HepG2 (cell line): ENCODE data around the gene DDX23. TPM values are rescaled to one million over a fixed set of nuclear protein-coding genes. Genes with fewer than 3 reads are reported as not detected.
A peak's percentile ranks its signal among the peaks of the same experiment; 100 is the strongest.

ENCODE experiments used
- ATAC-seq: fragments of 200-7000 bp; cut with Tn5 transposase; 3 replicates; pipeline ENCODE4 v1.9.1; 2020; ENCODE audit warnings: mild to moderate bottlenecking, moderate library complexity
- BruUV-seq: library from RNA; stranded (reverse); fragments of 400-500 nt; replicated peaks from 2 replicates; lab custom pipeline; 2021; lab: Mats Ljungman, UMichigan
- CTCF ChIA-PET: fragments of 300-600 bp; formaldehyde crosslinking; extraction: SDS; loops from one replicate; lab custom pipeline; 2021; ENCODE audit warnings: low total read pairs, inconsistent platforms, low intra/inter-chr PET ratio; lab: Yijun Ruan, JAX
- POLR2A ChIA-PET: fragments of 350-600 bp; sonication (Branson Sonifier 250); formaldehyde crosslinking; loops from one replicate; lab custom pipeline; 2020; ENCODE audit warnings: antibody characterized with exemption, inconsistent platforms; lab: Yijun Ruan, JAX
- DNase-seq: peaks from one replicate; pipeline ENCODE4 v3.0.0-alpha.2; 2015; ENCODE audit warnings: low spot score
- FAIRE-seq: peaks from 3 replicates; lab custom pipeline; 2011; peaks lifted over from hg19 to GRCh38; lab: Jason Lieb, UNC
- H2AFZ ChIP-seq: one replicate; pipeline ENCODE4 v1.6.1; 2011; ENCODE audit warnings: low read length, inconsistent platforms
- H3K27ac ChIP-seq: fragments of 300-600 bp; 3 replicates; pipeline ENCODE4 v1.8.0; 2011; ENCODE audit warnings: mixed run types, mild to moderate bottlenecking, mixed read lengths, low read length, inconsistent platforms; ENCODE audit not compliant: insufficient read depth; ENCODE audit errors: extremely low read length
- H3K27me3 ChIP-seq, 2 experiments: fragments of 200-600 bp in 1 of 2; 2 replicates in 1 of 2; 3 replicates in 1 of 2; pipeline versions ENCODE4 v1.6.0 to v1.8.0; 2011; ENCODE audit warnings: low read length in 2 of 2, mild to moderate bottlenecking in 2 of 2, moderate library complexity in 2 of 2, inconsistent platforms in 1 of 2; ENCODE audit not compliant: insufficient read depth in 2 of 2, control insufficient read depth in 1 of 2
- H3K36me3 ChIP-seq, 2 experiments: fragments of 200-600 bp in 1 of 2; replicated peaks in 1 of 2; 2 replicates in 1 of 2; 3 replicates in 1 of 2; pipeline versions ENCODE4 v1.5.1 to v1.8.0; 2011; ENCODE audit warnings: low read length in 2 of 2, inconsistent platforms in 1 of 2; ENCODE audit not compliant: insufficient read depth in 2 of 2, control insufficient read depth in 1 of 2
- H3K4me1 ChIP-seq: 2 replicates; pipeline ENCODE4 v1.5.1; 2012; ENCODE audit warnings: low read length, inconsistent platforms; ENCODE audit not compliant: insufficient read depth
- H3K4me2 ChIP-seq: 2 replicates; pipeline ENCODE4 v1.6.0; 2011; ENCODE audit warnings: low read depth, low read length, inconsistent platforms
- H3K4me3 ChIP-seq, 3 experiments: fragments of 200-600 bp in 1 of 3; sonication (generic), shearing (Covaris generic) in 1 of 3; replicated peaks in 1 of 3; 2 replicates each; pipeline ENCODE4 v1.5.1; 2011 to 2016; ENCODE audit warnings: low read length in 3 of 3, inconsistent platforms in 2 of 3, low read depth in 2 of 3, mild to moderate bottlenecking in 2 of 3, control low read depth in 1 of 3, mixed read lengths in 1 of 3; ENCODE audit not compliant: insufficient read depth in 1 of 3
- H3K79me2 ChIP-seq: one replicate; pipeline ENCODE4 v1.6.1; 2011; ENCODE audit warnings: low read length, inconsistent platforms; ENCODE audit not compliant: insufficient read depth
- H3K9ac ChIP-seq: 2 replicates; pipeline ENCODE4 v1.6.0; 2011; ENCODE audit warnings: mild to moderate bottlenecking, low read depth, low read length, inconsistent platforms; ENCODE audit not compliant: insufficient read depth
- H3K9me3 ChIP-seq: 2 replicates; pipeline ENCODE4 v1.5.1; 2012; ENCODE audit warnings: mild to moderate bottlenecking, low read length
- H4K20me1 ChIP-seq: 2 replicates; pipeline ENCODE4 v1.6.0; 2011; ENCODE audit warnings: inconsistent platforms, mild to moderate bottlenecking, low read length, moderate library complexity; ENCODE audit not compliant: insufficient read depth
- GABPB1 ChIP-seq: IDR thresholded peaks from 2 replicates; pipeline ENCODE4 v1.6.1; 2016; ENCODE audit warnings: mild to moderate bottlenecking, missing genetic modification reagents, moderate library complexity, missing compliant biosample characterization
- GLI4 ChIP-seq: sonication (generic); formaldehyde crosslinking; IDR thresholded peaks from 2 replicates; pipeline ENCODE4 v1.5.1; 2020; ENCODE audit warnings: missing genetic modification reagents, mild to moderate bottlenecking, moderate library complexity, borderline replicate concordance
- HNRNPLL ChIP-seq: fragments of 200-400 bp; formaldehyde crosslinking; IDR thresholded peaks from 2 replicates; pipeline ENCODE4 v1.6.1; 2017; ENCODE audit warnings: mild to moderate bottlenecking, low read depth, low read length; ENCODE audit not compliant: poor library complexity, severe bottlenecking
- NR1H2 ChIP-seq: sonication (generic); formaldehyde crosslinking; IDR thresholded peaks from 2 replicates; pipeline ENCODE4 v1.8.1; 2022; ENCODE audit warnings: low read depth, missing genetic modification reagents, borderline replicate concordance
- ONECUT2 ChIP-seq: sonication (generic); formaldehyde crosslinking; IDR thresholded peaks from 2 replicates; pipeline ENCODE4 v1.4.0; 2020; ENCODE audit warnings: missing genetic modification reagents
- SCMH1 ChIP-seq: sonication (generic); formaldehyde crosslinking; IDR thresholded peaks from 2 replicates; pipeline ENCODE4 v1.9.0; 2021; ENCODE audit warnings: missing genetic modification reagents, mild to moderate bottlenecking, borderline replicate concordance
- SOX6 ChIP-seq, 2 experiments: fragments of 450-650 bp in 1 of 2; sonication (generic) in 1 of 2; formaldehyde crosslinking in 1 of 2; IDR thresholded peaks; 2 replicates each; pipeline versions ENCODE4 v1.4.0 to v1.6.1; 2017 to 2020; ENCODE audit warnings: antibody characterized with exemption in 1 of 2, mild to moderate bottlenecking in 1 of 2, missing genetic modification reagents in 1 of 2
- ZKSCAN8 ChIP-seq: IDR thresholded peaks from 2 replicates; pipeline ENCODE4 v1.6.1; 2016; ENCODE audit warnings: borderline replicate concordance, missing genetic modification reagents, missing compliant biosample characterization
- ZNF225 ChIP-seq: sonication (generic); formaldehyde crosslinking; IDR thresholded peaks from 2 replicates; pipeline ENCODE4 v1.4.0; 2020; ENCODE audit warnings: mild to moderate bottlenecking, missing genetic modification reagents
- ZNF891 ChIP-seq: sonication (generic); formaldehyde crosslinking; IDR thresholded peaks from 2 replicates; pipeline ENCODE4 v1.5.0; 2020; ENCODE audit warnings: mild to moderate bottlenecking, missing genetic modification reagents
- WGBS: methylation state at CpG from one replicate; pipeline ENCODE4 v1.1.6; 2017; ENCODE audit warnings: low lambda C conversion rate; 5-methylcytosine and 5-hydroxymethylcytosine counted together
- in situ Hi-C: cut with HindIII; loops from 2 replicates; pipeline ENCODE4 v1.10.0; 2017; ENCODE audit warnings: low pct_unique_long_range_greater_than_20kb; ENCODE audit not compliant: extremely low pct_ligation_motif_present
- intact Hi-C: fragments of 100-400 bp; cut with micrococcal nuclease; formaldehyde crosslinking; loops from one replicate; pipeline ENCODE4 v1.10.0; 2022; ENCODE audit not compliant: unreplicated experiment
- polyA plus RNA-seq, 8 experiments: library from polyadenylated mRNA; depleted of rRNA in 3 of 8; stranded (reverse) in 7 of 8; unstranded in 1 of 8; fragments of >200 nt; fragmentation: Illumina TruSeq in 4 of 8; extraction: Trizol in 4 of 8; gene quantifications; 2 replicates each; pipeline versions ENCODE4 v1.2.1 to v1.2.3, GENCODE V29; 2011 to 2016; ENCODE audit warnings: low read depth in 4 of 8, missing spikeins in 1 of 8, mixed read lengths in 1 of 8; ENCODE audit not compliant: insufficient read depth in 1 of 8
- total RNA-seq, 5 experiments: library from RNA; depleted of rRNA; stranded (reverse); fragments of >200 nt; fragmentation: Illumina TruSeq; extraction: Trizol; gene quantifications; 2 replicates each; pipeline ENCODE4 v1.2.3, GENCODE V29; 2016; ENCODE audit warnings: low read depth in 1 of 5
- TF ChIP-seq, protein P1 (sequence below): sonication (generic); formaldehyde crosslinking; IDR thresholded peaks from 2 replicates; pipeline ENCODE4 v1.5.1; 2020; ENCODE audit warnings: mild to moderate bottlenecking, missing genetic modification reagents, moderate library complexity
- TF ChIP-seq, protein P2 (sequence below), 2 experiments: sonication (generic) in 1 of 2; formaldehyde crosslinking in 1 of 2; IDR thresholded peaks; 2 replicates each; pipeline versions ENCODE4 v1.4.0 to v1.6.1; 2016 to 2020; ENCODE audit warnings: borderline replicate concordance in 1 of 2, low read depth in 1 of 2, mild to moderate bottlenecking in 1 of 2, missing genetic modification reagents in 1 of 2

The DDX23 gene
- total and polyA plus RNA-seq, 2 of the 13 experiments (the other 11 are each of a cell fraction or from before 2014, with no cell fraction given): 35.7 to 90.0 TPM

DNA sequence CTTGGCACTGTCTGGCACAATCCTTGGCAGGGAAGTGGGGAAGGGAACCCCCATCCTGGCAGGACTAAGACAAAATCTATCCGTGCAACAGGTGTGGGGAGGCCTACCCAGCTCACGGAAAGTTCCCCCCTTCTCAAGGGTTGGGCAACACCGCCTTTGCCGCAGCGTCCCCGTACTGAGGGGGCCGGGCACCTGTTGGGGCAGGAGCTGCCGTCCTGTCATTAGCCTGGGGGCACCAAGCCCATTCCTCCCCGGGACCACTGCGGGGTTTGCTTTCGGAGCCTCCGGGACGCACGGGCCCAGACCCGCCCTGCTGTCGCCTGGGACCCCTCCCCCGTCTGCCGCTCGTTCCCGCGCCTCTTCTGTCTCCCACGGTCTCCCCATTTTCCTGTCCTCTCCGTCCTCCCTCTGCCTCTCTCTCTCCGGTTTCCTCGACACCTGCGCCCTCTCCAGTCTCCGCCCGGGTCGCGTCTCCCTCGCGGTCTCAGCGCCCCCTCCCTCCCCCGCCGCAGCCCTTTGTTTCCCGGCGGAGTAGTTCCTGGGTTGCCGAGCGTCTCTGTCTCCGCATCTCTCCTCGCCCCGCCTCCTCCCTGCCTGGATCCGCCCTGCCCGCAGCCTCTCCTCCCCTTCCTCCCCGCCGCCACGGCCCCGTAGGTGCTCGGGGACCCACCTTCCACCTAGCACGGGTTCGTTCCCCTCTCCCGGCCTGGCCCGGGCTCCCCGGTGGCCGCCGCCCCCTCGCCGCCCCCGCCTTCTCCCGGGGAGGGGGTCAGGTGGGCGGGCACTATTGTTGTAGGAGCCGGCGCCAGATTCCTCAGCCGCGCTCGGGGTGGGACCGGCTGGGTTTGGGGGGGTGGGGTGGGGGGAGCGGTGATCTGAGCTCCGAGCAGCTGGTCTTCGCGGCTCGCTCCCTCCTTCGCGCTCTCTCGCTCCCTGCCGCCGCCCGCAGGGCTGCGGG, 33.8 kb downstream of the DDX23 start, which contains the start of gene CACNB3:
Gene CACNB3 (plus strand): TSS at position 624 of the 958 bp plus-strand sequence. CDS start 434 bp downstream, outside the sequence.
- 2% methylated on average over 42 of the region's 79 CpGs for WGBS
- no peak for ATAC-seq
- intact Hi-C loops: no loop called here
- Histone ChIP-seq H3K27ac (no peak within 1 kb of the TSS), H3K9ac (no peak within 1 kb of the TSS), H3K4me1 (peaks cover 30% of the 10 kb centered on the region), H3K9me3 (no peaks in the 10 kb centered on the region), H3K4me3 (peak within 1 kb of the TSS; percentile 35 to 73 (median 59); a peak in 4 of 6 replicates), H3K36me3 (no peaks in the 10 kb centered on the region), H3K27me3 (peaks cover 9 to 74% of the 10 kb centered on the region in 2 experiments), H3K79me2 (no peaks in the 10 kb centered on the region), H4K20me1 (0 out of 2 replicates have a peak, but pooled peaks cover 3% of the 10 kb centered on the region), H3K4me2 (peak within 1 kb of the TSS; percentile 71), H2AFZ (no peak within 1 kb of the TSS)
- FAIRE-seq: no peak
- in situ Hi-C loops: no loop called here
- POLR2A ChIA-PET: no interaction called here
- no TSS peak for BruUV-seq
- CTCF ChIA-PET: no interaction called here
- no peak for DNase-seq
- TF ChIP-seq NR1H2 (CRISPR knock-in tag): no peak
- peak; percentile 47; the same call in 1 of the 2 replicates for TF ChIP-seq GABPB1 (CRISPR knock-in tag)
- TF ChIP-seq ZNF891 (CRISPR knock-in tag): no peak
- no peak for TF ChIP-seq SCMH1 (CRISPR knock-in tag)
- no peak for TF ChIP-seq ZKSCAN8 (CRISPR knock-in tag)
- TF ChIP-seq ZNF225 (CRISPR knock-in tag): no peak
- TF ChIP-seq, protein P1, sequence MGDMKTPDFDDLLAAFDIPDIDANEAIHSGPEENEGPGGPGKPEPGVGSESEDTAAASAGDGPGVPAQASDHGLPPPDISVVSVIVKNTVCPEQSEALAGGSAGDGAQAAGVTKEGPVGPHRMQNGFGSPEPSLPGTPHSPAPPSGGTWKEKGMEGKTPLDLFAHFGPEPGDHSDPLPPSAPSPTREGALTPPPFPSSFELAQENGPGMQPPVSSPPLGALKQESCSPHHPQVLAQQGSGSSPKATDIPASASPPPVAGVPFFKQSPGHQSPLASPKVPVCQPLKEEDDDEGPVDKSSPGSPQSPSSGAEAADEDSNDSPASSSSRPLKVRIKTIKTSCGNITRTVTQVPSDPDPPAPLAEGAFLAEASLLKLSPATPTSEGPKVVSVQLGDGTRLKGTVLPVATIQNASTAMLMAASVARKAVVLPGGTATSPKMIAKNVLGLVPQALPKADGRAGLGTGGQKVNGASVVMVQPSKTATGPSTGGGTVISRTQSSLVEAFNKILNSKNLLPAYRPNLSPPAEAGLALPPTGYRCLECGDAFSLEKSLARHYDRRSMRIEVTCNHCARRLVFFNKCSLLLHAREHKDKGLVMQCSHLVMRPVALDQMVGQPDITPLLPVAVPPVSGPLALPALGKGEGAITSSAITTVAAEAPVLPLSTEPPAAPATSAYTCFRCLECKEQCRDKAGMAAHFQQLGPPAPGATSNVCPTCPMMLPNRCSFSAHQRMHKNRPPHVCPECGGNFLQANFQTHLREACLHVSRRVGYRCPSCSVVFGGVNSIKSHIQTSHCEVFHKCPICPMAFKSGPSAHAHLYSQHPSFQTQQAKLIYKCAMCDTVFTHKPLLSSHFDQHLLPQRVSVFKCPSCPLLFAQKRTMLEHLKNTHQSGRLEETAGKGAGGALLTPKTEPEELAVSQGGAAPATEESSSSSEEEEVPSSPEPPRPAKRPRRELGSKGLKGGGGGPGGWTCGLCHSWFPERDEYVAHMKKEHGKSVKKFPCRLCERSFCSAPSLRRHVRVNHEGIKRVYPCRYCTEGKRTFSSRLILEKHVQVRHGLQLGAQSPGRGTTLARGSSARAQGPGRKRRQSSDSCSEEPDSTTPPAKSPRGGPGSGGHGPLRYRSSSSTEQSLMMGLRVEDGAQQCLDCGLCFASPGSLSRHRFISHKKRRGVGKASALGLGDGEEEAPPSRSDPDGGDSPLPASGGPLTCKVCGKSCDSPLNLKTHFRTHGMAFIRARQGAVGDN (CRISPR knock-in tag): peak; percentile 20; the same call in 1 of the 2 replicates
- no peak for TF ChIP-seq ONECUT2
- no peak for TF ChIP-seq GLI4
- TF ChIP-seq HNRNPLL: peak; percentile 33
- TF ChIP-seq SOX6 (IDR thresholded peaks at IDR 0.05): no peak
- TF ChIP-seq SOX6 (CRISPR knock-in tag; IDR thresholded peaks at IDR 0.05): peak; percentile 32; the same call in 1 of the 2 replicates
- TF ChIP-seq, protein P2, sequence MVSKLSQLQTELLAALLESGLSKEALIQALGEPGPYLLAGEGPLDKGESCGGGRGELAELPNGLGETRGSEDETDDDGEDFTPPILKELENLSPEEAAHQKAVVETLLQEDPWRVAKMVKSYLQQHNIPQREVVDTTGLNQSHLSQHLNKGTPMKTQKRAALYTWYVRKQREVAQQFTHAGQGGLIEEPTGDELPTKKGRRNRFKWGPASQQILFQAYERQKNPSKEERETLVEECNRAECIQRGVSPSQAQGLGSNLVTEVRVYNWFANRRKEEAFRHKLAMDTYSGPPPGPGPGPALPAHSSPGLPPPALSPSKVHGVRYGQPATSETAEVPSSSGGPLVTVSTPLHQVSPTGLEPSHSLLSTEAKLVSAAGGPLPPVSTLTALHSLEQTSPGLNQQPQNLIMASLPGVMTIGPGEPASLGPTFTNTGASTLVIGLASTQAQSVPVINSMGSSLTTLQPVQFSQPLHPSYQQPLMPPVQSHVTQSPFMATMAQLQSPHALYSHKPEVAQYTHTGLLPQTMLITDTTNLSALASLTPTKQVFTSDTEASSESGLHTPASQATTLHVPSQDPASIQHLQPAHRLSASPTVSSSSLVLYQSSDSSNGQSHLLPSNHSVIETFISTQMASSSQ (IDR thresholded peaks at IDR 0.05; ENCODE audit: low read depth): no peak
- TF ChIP-seq, protein P2 (CRISPR knock-in tag; IDR thresholded peaks at IDR 0.05; ENCODE audit: borderline replicate concordance): no peak
